Measurements from ENCODE around the gene MSI2.
A peak's percentile ranks its signal among the peaks of the same experiment; 100 is the strongest.

The MSI2 gene

DNA sequence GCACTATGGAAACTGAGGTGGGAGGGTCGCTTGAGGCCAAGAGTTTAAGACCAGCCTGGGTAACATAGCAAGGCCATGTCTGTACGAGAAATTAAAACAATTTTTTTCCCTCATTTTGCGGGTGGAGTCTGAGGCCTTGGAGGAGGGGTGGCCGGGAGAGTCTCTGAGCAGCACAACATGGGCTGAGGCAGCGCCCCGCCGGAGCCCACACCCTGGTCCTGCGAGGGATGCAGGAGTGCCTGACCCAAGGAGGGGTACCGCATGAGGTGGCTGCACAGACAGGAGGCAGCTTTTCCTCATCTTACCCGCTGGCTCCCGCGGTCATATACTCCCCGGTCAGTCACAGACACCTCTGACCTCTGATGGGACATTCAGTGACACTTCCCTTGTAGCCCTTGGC lies 67.7 kb downstream of the MSI2 start:
- DNase-seq = no peak

DNA sequence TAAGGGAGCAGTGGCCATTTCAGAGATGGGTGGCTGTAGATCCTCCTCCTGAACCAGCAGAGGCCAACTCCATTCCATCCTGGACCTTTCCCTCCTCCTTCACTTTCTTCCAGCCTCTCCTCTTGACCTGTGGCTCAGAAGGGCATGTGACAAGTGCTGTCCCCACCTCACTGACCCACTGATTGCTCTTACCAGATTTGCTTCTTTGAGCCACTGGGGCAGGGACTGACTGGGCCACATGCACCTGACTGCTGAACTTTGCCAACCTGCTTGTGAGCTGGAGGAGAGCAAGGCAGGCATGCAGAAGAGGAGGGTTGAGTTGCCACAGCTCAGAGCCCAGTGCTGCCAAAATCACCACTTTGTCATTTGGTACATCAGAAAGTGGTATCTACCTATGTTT lies 68.3 kb downstream of the MSI2 start:
- DNase-seq = no peak

DNA sequence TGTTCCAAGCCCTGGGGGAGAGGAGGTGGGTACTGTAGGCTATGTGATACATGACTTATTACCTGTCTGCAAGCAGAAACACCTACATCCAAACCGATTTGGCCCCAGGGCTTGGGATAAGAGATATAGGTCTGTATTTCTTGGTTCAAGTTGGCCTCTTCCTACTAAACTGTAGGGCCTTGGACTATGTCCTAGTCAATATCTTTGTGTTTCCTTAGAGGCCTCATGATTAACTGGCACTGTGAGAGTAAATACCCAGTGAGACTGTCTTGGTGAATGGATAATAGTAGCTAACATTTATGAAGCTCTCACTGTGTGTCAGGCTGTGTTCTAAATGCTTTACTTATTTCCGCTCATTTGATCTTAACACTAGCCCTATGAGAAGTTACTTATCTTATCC lies 70.0 kb downstream of the MSI2 start:
- DNase-seq = no peak

DNA sequence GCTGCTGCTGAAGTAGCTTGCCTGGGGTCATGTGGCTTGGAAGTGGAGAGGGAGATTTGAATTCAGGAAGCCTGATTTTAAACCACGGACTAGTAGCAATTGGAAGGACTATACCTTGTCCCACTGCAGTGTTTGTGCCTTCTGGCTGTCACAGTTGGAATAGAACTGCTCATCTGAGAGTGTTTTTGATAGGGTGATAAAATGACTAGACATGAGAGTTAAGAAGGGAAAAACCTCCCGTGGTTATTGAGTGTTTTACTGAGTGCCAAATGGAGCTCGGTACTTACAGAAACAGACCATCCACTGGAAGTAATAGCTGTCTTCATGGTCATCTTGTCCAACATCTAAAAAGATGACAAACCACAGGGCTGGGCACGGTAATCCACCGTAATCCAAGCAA lies 70.4 kb downstream of the MSI2 start:
- DNase-seq = no peak

DNA sequence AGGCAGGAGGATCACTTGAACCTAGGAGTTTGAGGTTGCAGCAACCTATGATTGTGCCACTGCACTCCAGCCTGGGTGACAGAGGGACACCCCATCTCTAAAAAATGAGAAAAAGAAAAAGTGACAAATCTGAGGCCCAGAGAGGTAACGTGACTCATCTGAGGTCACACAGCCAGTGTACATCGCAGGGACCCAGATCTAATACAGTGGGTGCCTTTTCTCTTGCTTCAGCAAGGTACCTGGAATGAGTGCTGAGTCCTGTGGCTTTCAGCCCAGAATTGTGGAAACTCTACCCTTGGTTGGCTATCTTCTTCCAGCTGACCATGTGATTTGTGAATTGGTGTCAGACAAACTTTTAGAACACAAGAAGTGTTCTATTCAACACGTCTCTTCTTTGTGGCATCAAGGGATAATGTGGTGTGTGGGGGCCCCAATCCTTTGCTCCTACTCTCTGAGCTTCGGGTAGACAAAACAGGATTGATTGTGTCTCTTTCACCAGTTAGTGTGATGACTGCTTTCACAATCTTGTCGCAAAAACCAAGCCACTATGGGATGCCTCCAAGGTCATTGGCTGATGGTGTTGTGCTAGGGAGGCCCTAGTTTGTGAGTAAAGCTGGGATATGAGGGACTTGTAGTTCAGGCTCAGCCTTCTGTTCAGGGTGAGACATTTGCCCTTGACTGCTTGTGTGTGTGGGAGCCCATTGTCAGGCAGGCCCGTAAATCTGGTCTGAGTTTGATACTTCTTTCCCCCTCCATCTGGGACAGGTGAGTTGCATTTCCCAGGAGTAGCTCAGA lies 71.0 kb downstream of the MSI2 start:
- peak; percentile 28 for DNase-seq

DNA sequence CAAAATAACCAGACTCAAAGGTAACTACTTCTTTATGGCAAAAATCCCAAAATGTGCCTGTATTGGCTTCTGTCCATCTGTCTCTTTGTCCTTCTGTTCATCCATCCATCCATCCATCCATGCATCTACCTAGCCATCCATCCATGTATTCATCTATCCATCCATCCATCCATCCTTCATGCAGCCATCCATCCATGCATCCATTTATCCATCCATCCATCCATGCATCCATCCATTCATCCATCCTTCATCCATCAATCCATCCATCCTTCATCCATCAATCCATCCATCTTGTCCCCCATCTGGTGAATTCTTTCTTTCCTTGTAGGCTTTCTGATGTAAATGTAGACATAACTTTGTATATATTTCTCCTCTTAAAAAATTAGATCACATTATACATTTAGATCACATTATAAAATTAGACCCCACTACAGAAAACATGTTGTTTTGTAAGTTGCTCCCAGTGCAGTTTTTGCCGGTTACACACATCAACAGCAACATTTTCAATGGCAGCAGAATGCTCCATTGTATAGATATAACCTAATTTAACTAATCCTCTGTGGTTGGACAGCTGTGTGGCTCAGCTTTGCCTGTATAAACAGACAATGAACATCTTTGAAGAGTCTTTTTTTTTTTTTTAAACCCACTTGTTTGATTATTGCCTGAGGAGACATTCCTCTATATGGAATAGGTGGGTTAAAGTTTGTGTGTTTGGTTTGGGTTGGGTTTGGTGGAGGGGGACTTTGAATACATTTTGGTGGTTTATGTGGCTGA lies 72.0 kb downstream of the MSI2 start:
- no peak for DNase-seq

DNA sequence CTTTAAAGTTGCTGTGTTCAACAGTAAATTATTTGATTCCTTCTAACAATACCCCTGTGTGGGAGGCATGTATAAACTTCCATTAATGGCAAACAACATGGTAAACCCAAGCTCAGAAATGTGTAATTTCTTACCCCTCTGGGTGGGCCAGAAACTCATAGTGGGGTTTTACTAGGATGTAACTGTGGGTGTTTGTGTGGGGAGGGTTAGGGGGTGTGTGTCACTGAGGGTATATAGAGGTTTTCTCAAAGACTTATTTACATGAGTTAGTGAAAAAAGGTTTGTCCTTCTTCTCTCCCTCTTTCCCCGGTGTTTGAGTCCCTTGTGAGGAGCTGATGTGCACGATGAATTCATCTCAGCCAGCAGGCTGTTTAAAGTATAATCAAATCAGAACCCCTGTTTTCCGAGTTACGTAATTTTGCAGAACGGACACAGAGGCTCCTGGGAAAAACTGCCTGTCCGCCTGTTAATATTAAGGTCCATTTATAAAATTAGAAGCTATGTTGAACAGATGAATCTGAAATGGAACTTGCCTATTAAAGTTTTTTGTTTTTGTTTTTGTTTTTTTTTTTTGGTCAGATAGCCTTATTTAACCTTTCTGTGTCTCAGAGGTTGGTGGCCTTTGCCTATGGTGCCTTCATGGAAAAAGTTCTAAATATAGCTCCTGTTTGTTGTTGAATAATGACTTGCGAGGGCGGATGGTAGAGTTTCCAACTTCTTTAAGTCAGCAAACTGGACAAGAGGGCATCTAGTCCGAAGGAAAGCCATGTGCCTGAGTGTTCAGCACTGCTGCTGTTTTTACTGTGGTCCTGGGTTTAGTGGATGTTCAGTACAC lies 73.3 kb downstream of the MSI2 start:
- DNase-seq = no peak

DNA sequence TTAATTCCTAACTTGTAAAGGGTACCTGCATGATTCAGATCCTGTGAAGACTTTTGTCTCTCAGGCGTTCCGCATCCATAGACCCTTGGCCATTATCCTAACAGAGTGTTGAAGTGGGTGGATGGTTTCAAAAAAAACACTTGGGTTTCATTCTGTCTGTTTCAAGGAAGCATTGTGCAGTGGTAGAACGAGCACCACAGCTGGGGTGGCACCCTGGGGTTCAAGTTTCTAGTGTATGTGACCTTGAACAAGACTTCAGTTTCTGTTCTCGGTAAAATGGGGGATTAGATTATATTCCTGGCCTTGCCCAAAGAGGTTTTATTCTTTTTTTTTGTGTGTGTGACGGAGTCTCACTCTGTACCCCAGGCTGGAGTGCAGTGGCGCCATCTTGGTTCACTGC lies 74.3 kb downstream of the MSI2 start:
- no peak for DNase-seq

DNA sequence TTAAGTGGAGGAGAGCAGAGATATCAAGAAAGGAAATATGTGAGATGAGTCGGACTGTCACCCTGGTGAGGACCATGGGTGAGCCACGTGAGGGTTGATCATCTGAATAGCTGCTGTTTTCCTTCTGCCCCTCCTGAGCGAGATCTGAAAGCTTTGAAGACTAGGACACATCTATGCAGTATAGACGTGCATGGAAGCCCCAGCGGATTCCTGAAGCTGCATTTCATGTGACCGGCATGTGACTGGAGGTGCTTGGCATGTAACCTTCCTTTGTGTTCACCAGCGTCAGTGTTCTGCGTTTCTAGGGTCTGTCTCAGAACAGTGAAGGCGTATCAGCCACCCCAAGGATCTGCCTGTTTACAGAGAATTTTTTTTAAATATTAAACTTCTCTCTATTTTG lies 75.1 kb downstream of the MSI2 start:
- DNase-seq = no peak

DNA sequence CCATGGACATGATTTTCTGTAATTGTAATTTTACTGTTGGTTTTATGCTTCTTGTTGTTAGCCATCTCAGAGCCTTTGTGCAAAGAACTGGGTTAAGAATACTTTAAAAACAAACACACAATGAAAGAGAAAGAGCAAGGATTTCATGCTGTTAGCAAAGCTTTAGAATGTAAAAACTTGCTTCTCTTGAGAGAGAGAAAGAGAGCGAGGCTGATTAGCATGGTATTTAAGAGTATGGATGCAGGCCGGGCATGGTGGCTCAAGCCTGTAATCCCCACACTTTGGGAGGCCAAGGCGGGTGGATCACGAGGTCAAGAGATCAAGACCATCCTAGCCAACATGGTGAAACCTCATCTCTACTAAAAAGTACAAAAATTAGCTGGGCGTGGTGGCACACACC lies 76.2 kb downstream of the MSI2 start:
- DNase-seq = no peak

DNA sequence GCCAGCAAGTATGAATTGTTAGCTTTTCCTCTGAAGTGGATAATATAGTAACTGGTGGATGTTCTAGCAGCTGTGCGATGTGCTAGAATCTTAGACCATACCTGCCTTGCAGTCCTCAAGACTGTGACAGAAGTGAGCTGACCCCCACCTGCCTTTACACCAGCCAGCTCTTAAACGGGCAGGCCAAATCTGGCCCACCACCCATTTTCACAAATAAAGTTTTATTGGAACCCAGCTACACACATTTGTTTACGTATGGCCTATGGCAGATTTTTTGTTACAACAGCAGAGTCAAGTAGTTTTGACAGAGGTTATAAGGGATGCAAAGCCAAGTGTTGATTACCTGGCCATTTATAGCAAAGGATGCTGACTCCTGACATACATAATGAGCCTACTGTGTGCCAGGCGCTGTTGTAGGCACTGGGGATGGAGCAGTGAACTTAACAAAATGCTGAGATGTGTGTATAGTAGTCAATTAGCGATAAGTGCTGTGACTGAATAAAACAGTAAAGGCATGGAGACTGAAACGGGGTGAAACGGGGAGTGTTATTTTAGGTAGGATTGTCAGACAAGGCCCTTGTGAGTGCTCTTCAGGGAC lies 79.0 kb downstream of the MSI2 start:
- no peak for DNase-seq

DNA sequence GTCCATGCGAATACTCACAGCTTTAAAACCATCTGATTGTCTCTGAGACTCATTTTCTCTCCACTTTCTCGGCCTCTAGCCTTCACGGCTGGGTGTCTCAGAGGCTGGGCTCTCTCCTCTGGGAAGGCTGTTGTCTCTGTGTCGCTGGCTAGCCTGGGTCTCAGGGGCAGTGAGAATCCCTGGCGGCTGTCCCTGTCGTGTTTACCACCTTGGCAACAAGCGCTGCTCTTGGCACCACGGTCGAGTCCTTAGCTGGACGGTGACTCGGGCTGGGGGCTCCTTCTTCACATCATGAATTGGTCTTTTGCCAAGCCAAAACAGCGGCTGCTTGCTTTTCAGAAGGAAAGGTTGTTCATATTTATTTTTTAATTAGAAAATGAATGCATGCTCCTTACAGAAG lies 81.1 kb downstream of the MSI2 start:
- no peak for DNase-seq

DNA sequence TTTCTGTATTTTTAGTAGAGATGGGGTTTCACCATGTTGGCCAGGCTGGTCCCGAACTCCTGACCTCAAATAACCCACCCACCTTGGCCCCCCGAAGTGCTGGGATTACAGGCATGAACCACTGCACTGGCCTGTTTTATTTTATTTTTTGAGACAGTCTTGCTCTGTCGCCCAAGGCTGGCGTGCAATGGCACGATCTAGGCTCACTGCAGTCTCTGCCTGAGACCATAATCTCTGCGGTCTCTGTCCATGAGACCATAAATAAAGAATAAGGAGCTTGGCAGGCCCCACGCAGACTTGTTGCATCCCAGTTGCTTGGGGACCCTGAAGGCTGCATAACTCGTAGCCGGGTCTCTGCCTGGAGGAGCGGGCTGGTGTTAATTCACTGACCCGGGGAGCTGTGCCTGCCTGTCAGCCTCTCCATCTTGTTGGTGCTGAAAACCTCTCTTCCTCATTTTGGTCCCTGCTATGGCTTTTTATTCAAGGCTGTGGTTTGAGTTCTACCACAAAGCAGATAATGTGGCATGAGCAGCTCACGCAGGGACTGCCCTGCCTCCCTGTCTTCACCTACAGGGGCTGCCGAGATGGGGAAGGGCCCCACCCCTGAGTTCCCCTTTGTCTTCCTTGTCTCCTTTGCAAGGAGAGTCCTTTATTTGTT lies 82.1 kb downstream of the MSI2 start:
- DNase-seq = no peak

DNA sequence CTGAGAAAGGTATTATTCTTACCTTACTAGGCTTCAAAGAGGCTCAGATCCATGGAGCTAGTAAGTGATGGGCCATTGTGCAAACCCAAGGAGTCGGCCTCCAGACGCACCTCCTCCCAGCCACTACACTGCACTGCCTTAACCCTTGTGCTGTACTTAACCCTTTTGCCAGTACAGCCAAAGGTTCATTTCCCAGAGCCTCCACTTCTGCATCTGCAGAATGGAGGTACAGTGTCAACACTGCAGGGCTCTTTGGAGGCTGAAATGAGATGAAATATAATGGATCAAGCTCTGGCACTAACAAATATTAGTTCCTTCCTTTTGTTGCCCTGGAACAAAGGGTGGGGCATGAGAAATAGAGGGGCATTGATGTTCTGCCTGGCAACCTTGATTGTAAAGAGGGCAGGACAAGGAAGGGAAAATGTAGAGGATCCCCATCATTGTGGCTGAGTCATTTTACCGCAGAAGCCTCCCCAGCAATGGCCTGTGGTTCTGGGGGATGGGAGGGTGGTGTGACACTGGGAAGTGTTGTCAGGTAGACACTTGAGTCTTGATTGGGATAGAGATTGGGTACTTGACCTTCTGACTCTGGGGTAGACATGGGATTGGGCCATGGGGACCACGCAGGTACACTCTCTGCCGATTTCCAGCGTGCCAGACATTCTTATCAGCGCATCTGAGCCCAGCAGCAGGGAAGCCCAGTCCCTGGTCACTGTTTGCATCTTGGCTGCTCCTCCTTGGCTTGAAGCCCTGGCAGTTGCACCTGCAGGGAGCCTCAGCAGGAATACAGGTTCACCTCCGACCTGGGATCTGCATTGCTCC lies 84.0 kb downstream of the MSI2 start:
- DNase-seq = no peak

DNA sequence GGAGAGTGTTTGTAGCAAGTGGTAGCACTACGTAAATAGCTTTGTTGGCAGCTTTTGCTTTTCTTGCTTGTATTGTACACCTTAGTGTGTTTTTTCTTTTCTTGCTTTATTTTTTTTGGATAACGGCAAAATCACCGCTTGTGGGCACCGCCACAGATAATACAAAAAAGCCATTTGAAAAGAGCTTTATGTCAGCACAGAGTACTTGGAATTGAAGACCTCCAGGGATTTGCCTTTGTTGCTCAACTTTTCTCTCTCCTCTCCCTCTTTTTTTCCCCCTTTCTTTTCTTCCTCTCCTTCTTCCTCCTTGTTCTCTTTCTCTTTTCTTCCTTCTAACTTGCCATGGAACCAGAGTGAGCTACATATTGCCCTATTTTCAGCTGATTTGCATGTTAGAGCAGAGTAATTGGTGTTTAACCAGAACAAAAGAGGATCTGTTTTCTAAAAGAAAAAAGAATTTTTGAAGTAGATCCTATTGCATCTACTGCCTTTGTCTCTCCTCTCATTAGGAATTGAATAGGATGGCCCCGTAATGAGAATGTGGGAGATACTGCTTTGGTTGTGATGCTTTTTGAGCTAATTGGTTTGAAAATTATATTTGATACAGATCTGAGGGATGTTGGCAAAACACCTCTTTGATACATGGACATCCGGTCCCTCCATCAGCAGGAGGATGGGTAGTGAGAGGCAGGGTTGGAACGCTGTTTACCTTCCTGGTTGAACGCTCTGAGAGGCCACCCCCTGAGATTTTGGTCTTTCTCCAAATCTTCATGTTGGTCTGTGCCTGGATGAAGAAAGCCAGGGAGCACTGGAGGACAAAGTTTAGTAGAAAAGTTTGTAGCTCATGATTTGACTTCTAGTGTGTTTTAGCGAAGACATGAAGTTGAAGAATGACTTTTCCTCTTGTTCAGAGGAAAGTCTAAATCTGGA lies 85.6 kb downstream of the MSI2 start:
- no peak for DNase-seq

DNA sequence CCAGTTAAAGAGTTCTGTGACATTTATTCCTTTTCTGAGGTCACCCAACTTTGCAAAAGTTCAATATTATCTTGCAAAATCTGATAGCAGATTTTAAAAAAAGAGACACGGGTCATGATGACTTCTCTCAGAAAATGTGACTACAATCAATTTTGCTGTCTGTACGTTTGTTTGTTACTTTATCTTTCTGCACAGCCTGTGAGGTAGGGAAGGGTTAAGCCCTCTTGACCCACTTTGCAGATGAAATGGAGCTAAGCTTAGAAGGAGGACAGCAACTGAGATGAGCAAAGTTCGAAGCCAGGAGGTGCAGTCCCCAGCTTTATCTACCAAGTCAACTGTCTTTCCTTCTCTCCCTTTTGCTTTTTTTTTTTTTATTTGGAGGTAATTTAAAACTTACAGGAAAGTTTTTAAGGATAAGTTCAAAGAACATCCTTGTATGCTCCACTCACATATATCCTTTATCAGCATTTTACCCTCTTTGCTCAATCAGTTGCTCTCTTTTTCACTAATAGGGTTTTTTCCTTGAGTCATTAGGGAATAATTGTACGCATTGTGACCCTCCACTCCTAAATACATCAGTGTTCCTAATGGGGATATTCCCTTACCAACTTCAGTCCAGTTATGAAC lies 86.8 kb downstream of the MSI2 start:
- DNase-seq = no peak

DNA sequence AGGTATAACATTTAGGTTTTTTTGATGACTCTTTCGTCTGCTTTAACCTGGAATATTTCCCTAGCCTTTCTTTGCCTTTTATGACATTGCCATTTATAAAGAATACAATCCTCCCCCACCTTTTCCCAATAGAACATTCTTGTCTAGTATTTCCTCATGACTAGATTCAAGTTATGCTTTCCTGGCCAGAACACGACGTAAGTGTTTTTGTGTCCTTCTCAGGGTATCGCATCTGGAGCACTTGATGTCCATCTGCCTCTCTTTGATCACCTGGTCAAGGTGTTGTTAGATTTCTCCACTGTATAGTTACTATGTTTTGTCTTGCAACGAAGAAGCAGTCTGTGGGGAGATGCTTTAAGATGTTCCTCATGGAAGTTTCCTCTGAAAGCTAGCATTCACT lies 87.4 kb downstream of the MSI2 start:
- no peak for DNase-seq

DNA sequence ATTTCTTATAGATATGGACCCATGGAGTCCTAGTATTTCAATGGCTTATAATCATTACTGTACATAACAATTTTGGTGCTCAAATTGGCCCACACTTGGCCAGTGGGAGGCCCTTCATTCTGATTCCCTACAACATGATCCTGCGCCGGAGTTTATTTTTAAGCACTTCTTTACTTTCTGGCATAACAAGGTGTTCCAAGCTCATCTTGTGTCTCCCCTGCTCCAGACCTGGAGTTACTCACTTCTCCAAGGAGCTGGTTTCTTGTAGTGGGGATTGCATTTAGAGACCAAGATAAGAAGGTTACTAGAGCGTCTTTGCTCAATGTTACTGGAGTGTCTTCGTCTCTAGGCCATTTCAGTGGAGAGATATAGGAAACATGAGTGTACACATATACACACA lies 87.9 kb downstream of the MSI2 start:
- DNase-seq = no peak

DNA sequence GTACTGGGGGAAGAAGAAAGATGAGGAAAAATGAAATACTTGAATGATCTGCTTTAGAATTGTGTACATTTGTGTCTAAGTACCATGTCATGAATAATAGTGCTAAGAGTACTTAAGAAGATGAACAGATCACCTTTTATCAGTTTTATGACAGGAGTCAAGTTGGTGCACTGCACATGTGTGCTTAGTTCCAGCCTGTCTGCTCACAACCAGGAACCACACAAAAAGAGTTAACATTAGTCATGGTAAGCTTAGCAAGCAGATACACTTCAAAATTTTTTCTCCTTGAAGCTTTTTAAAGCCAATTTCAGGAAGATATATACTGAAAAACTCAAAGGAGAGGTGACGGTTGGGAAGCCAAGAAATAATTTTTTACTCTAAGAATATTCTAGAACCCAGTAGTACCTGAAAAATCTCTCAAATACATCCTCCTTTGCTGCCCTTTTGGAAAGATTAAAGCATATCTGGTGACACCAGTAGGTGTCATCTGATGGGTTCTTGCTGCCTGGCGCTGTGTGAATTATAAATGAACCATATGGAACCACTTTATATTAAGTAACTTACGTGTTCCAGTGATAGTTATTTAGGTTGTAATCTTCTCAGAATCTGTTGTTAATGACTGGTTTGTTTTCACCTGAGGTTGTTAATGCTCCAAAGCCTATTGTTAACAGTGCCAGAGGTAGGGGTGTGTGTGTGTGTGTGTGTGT lies 93.4 kb downstream of the MSI2 start:
- DNase-seq = no peak

All from stimulated activated CD8-positive, alpha-beta memory T cell treated with anti-CD3 and anti-CD28 coated beads, Interleukin-4, amount 100 ng/mL, for 48 hours (primary cell).